A673 (cell line): ENCODE results near the gene PCBP3. TPM values are rescaled to one million over a fixed set of nuclear protein-coding genes. Genes with fewer than 3 reads are reported as not detected.

Experiments
- BruUV-seq: library from RNA; stranded (reverse); fragments of 400-500 nt; replicated peaks from 2 replicates; lab custom pipeline; 2021; lab: Mats Ljungman, UMichigan
- CTCF ChIA-PET: fragments of 300-600 bp; sonication (Branson Sonifier 250); formaldehyde crosslinking; loops from one replicate; lab custom pipeline; 2022; ENCODE audit warnings: antibody characterized with exemption; lab: Charles Lee
- POLR2A ChIA-PET: fragments of 300-600 bp; sonication (Branson Sonifier 250); formaldehyde crosslinking; loops from one replicate; lab custom pipeline; 2022; ENCODE audit warnings: antibody characterized with exemption; ENCODE audit not compliant: low non-redundant PET; lab: Charles Lee
- DNase-seq: peaks from one replicate; pipeline ENCODE4 v3.0.0-alpha.2; 2015; ENCODE audit warnings: low spot score
- H3K27ac ChIP-seq: fragments of 200-600 bp; sonication (generic); 2 replicates; pipeline ENCODE4 v1.5.1; 2016; ENCODE audit warnings: mixed run types, low read depth, mild to moderate bottlenecking, mixed read lengths, antibody characterized with exemption, low read length; ENCODE audit not compliant: poor library complexity, severe bottlenecking
- H3K27me3 ChIP-seq: fragments of 200-600 bp; sonication (generic); replicated peaks from 2 replicates; pipeline ENCODE4 v1.6.1; 2017; ENCODE audit warnings: mixed run types, low read depth, mild to moderate bottlenecking, mixed read lengths, antibody characterized with exemption, low read length; ENCODE audit not compliant: insufficient read depth, poor library complexity
- H3K36me3 ChIP-seq: fragments of 200-600 bp; sonication (generic); 2 replicates; pipeline ENCODE4 v1.6.1; 2016; ENCODE audit warnings: mixed run types, mild to moderate bottlenecking, mixed read lengths, antibody characterized with exemption, low read length; ENCODE audit not compliant: insufficient read depth, poor library complexity, severe bottlenecking
- H3K4me1 ChIP-seq: fragments of 200-600 bp; sonication (generic); 2 replicates; pipeline ENCODE4 v1.6.1; 2017; ENCODE audit warnings: mixed run types, mild to moderate bottlenecking, mixed read lengths, antibody characterized with exemption, low read length; ENCODE audit not compliant: insufficient read depth, poor library complexity, severe bottlenecking
- H3K4me3 ChIP-seq: fragments of 200-600 bp; sonication (generic); 2 replicates; pipeline ENCODE4 v1.5.1; 2016; ENCODE audit warnings: low read depth, mixed run types, mild to moderate bottlenecking, mixed read lengths, low read length; ENCODE audit not compliant: poor library complexity, severe bottlenecking
- H3K9me3 ChIP-seq: fragments of 200-600 bp; sonication (generic); 2 replicates; pipeline ENCODE4 v1.6.1; 2016; ENCODE audit warnings: mixed run types, low read depth, mild to moderate bottlenecking, mixed read lengths, antibody characterized with exemption, low read length; ENCODE audit not compliant: poor library complexity, severe bottlenecking
- EZH2 ChIP-seq: fragments of 200-600 bp; sonication (generic); IDR thresholded peaks from 2 replicates; pipeline ENCODE4 v1.6.1; 2017; ENCODE audit warnings: borderline replicate concordance, low read depth, mild to moderate bottlenecking, mixed read lengths, antibody characterized with exemption, low read length; ENCODE audit not compliant: poor library complexity, severe bottlenecking
- intact Hi-C: fragments of 100-400 bp; cut with micrococcal nuclease; formaldehyde crosslinking; loops from one replicate; pipeline ENCODE4 v1.10.0; 2022; ENCODE audit not compliant: unreplicated experiment
- total RNA-seq: library from RNA; stranded (reverse); gene quantifications from 2 replicates; pipeline ENCODE4 v1.2.3, GENCODE V29; 2021
- TF ChIP-seq, protein P1 (sequence below): fragments of 300-800, 200-600 bp; sonication (generic); conservative IDR thresholded peaks from 2 replicates; pipeline ENCODE4 v1.5.1; 2017; ENCODE audit warnings: low read depth, mild to moderate bottlenecking, antibody characterized with exemption, low read length, moderate library complexity, mixed read lengths

The PCBP3 gene
- total RNA-seq, 1 experiment from 2014 or later: 25.6 TPM

DNA sequence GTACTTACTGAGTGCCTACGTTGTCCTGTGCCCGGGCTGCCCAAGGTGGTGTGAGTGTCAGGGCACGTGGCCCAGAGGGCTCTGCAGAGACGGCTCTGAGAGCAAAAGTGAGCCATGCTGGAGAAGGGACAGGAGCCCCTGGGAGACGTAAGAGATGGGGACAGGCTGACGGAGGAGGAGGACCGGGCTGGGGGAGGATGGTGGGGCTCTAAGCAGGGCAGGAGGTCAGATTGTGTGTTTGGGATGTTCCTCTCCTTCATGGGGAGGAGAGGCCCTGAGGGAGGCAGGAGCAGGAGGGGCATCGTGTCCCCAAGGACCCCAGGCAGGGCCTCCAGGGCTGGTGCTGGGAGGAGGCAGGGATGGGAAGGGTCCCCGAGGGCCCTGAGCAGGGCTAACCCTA is 158.9 kb downstream of the PCBP3 start:
- ChIA-PET CTCF (no interaction called here), POLR2A (no interaction called here)
- DNase-seq: no peak
- intact Hi-C loops: no loop called here
- no peak overlapping the region for H3K4me3 ChIP-seq
- TF ChIP-seq, protein P1, sequence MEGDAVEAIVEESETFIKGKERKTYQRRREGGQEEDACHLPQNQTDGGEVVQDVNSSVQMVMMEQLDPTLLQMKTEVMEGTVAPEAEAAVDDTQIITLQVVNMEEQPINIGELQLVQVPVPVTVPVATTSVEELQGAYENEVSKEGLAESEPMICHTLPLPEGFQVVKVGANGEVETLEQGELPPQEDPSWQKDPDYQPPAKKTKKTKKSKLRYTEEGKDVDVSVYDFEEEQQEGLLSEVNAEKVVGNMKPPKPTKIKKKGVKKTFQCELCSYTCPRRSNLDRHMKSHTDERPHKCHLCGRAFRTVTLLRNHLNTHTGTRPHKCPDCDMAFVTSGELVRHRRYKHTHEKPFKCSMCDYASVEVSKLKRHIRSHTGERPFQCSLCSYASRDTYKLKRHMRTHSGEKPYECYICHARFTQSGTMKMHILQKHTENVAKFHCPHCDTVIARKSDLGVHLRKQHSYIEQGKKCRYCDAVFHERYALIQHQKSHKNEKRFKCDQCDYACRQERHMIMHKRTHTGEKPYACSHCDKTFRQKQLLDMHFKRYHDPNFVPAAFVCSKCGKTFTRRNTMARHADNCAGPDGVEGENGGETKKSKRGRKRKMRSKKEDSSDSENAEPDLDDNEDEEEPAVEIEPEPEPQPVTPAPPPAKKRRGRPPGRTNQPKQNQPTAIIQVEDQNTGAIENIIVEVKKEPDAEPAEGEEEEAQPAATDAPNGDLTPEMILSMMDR: no peak
- no peak for TF ChIP-seq EZH2
- no peak overlapping the region for H3K27ac ChIP-seq
- BruUV-seq: no TSS peak
- H3K36me3 ChIP-seq: no peaks in the 10 kb centered on the region
- H3K27me3 ChIP-seq: no peaks in the 10 kb centered on the region
- H3K9me3 ChIP-seq: no peaks in the 10 kb centered on the region
- H3K4me1 ChIP-seq: no peaks in the 10 kb centered on the region

DNA sequence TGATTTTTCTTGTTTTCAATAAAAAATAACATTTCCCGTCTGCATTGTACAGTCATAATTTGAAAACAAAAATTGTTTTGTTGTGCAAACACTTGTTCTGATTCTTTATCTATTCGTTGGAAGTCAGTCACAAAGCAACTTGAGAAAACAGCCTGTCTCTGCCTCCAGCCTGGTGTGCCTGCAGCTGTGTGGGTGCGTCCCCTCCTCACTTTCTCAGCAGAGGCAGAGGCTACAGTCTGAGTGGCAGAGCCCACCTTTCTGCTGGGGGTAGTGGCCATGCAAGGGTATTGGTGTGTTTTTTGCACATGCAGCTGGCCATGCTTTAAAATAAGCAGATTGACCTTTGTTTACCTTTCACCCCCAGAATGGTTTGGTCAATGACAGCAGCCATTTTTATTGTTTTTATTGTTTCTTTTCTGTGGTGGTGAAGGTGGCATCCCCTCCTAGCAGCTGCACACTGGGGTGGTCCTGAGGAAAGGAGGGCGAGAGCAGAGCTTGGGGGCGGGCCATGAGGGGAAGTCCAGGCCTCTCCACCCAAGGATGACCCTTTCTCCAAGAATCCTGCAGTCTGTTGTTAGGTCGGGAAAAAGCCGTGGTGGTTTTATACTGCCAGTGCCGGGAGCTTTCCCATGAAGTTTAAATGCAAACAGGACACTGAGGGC is 159.6 kb downstream of the PCBP3 start:
- no peaks in the 10 kb centered on the region for H3K27me3 ChIP-seq
- BruUV-seq: no TSS peak
- H3K4me3 ChIP-seq: no peak overlapping the region
- intact Hi-C loops: no loop called here
- H3K27ac ChIP-seq: no peak overlapping the region
- TF ChIP-seq, protein P1: no peak
- no peak for TF ChIP-seq EZH2
- no peak for DNase-seq
- no peaks in the 10 kb centered on the region for H3K9me3 ChIP-seq
- no peaks in the 10 kb centered on the region for H3K4me1 ChIP-seq
- ChIA-PET CTCF (no interaction called here), POLR2A (no interaction called here)
- H3K36me3 ChIP-seq: no peaks in the 10 kb centered on the region

- TF ChIP-seq EZH2: no peak
- TF ChIP-seq, protein P1: no peak
- Histone ChIP-seq H3K27me3 (no peaks in the 10 kb centered on the region), H3K9me3 (no peaks in the 10 kb centered on the region), H3K36me3 (no peaks in the 10 kb centered on the region), H3K4me1 (no peaks in the 10 kb centered on the region), H3K27ac (no peak overlapping the region), H3K4me3 (no peak overlapping the region)
- DNase-seq: no peak
- CTCF ChIA-PET: no interaction called here
- intact Hi-C loops: no loop called here
- BruUV-seq: no TSS peak
- POLR2A ChIA-PET: no interaction called here
Observed at GRCh38 chr21:45803618-45804340, 160.3 kb downstream of the PCBP3 start.
